RCC 7860 (cell line): Measurements from ENCODE around the gene PGLYRP2.
"Not testable (repeated sequence)": the region's sequence is repeated elsewhere in the genome, so short reads cannot be mapped to it uniquely, and the experiment has no call there.

Source experiments
- DNase-seq: peaks from one replicate; pipeline ENCODE4 v3.0.0-alpha.2; 2015; ENCODE audit warnings: low spot score
- FAIRE-seq: peaks from 2 replicates; lab custom pipeline; 2012; peaks lifted over from hg19 to GRCh38; lab: Jason Lieb, UNC

The PGLYRP2 gene

DNA sequence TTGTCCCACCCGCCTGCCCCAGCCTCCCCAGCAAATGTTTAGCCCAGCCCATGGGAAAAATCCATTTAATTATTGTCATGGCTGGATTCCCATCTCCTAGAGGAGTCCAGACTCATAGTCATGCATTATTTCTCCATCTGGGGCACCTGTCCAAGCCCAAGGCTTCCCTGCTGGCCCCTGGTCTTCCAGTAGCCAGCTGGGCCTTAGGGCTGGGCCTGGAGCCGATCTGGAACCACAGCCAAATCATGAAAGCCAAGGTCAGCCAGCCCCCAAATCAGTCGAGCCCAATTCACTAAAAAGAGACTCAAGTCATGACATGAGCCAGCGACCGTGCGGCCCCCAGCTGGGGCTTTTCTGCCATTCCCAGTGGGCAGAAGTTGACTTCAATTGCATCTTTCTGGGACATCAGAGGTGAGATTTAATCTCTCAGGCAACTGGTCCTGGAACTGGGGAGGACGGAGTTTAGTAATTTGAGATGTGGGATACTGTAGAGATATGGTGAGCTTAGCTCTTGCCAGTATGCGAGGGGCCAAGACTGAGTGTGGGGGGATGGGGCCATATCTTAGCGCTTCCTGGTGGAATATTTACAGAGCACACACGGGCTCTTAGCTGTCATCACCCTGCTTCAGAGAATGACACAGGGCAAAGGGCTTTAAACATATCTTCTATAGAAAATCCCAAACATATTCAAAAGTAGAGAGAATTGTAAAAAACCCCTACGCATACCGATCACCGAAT is 9.4 kb upstream of the PGLYRP2 start:
- DNase-seq (no peak), FAIRE-seq (no peak)

DNA sequence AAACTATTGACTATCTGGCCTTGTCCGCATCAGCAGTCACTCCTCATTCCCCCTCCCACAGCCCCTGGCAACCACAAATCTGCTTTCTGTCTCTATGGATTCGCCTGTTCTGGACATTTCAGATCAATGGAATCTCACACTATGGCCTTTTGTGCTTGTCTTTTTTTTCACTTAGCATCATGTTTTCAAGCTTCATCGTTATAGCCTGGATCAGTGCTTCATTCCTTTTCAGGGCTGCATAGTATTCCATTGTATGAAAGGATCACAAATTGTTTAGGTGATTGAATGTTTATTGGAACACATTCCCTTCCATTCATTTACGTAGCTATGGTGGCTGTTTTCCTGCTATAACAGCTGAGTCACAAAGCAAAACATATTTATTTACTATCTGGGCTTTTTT is 7.7 kb upstream of the PGLYRP2 start:
- FAIRE-seq (no peak), DNase-seq (no peak)

DNA sequence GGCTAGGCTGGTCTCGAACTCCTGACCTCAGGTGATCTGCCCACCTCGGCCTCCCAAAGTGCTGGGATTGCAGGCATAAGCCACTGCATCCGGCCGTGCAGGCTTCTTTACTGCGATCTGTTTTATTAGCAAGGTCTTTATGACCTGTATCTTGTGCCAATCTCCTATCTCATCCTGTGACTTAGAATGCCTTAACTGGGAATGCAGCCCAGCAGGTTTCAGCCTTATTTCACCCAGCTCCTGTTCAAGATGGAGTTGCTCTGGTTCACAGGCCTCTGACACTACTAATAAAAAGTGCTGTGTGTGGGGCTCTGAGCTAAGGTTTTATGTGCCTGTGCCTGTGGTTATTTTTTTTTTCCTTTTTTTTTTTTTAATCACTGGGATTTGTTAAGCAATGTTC is 6.5 kb upstream of the PGLYRP2 start:
- FAIRE-seq, DNase-seq: not testable (repeated sequence)

DNA sequence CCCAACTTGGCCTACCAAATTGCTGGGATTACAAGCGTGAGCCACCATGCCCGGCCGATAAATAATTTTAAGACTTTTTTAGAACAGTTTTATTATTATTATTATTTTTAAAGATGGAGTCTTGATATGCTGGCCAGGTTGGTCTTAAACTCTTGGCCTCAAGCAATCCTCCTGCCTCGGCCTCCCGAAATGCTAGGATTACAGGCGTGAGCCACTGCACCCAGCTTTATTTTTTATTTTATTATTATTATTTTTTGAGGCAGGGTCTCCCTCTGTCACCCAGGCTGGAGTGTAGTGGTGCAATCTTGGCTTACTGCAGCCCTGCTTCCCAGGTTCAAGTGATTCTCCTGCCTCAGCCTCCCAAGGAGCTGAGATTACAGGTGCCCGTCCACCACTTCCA is 1.7 kb upstream of the PGLYRP2 start:
- not testable (repeated sequence) for DNase-seq, FAIRE-seq

GRCh38 chr19:15476325-15476724 is 3.0 kb downstream of the PGLYRP2 start:
- FAIRE-seq (no peak), DNase-seq (no peak)

DNA sequence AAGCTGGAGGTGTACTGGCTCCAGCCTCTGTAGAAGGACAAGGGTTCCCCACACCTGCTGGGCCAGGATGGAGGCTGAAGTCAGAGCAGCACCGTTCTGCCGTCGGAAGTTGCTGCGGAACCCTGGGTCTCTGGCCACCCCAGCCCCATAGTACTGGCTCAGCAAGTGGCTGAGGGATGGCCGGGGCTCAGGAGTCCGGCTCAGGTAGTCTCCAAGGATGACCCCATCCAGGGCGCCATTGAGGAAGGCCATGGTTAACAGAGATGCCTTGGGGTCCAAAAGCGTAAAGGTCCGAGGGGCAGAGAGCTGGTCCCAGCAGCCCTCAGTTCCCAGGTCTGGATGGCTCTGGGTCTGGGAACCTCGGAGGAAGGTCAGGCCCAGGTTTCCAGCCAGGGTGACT is 3.7 kb downstream of the PGLYRP2 start:
- DNase-seq (no peak), FAIRE-seq (no peak)

GRCh38 chr19:15475169-15475568 is 4.1 kb downstream of the PGLYRP2 start:
- no peak for FAIRE-seq
- no peak for DNase-seq

DNA sequence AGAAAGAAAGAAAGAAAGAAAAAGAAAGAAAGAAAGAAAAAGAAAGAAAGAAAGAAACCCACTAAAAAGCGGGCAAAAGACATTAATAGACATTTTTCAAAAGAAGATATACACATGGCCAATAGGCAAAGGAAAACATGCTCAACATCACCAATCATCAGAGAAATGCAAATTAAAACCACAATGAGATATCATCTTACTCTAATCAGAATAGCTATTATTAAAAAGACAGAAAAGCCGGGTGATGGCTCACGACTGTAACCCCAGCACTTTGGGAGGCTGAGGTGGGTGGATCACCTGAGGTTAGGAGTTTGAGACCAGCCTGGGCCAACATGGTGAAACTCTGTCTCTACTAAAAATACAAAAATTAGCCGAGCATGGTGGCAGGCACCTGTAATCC is 5.5 kb downstream of the PGLYRP2 start:
- not testable (repeated sequence) for DNase-seq

DNA sequence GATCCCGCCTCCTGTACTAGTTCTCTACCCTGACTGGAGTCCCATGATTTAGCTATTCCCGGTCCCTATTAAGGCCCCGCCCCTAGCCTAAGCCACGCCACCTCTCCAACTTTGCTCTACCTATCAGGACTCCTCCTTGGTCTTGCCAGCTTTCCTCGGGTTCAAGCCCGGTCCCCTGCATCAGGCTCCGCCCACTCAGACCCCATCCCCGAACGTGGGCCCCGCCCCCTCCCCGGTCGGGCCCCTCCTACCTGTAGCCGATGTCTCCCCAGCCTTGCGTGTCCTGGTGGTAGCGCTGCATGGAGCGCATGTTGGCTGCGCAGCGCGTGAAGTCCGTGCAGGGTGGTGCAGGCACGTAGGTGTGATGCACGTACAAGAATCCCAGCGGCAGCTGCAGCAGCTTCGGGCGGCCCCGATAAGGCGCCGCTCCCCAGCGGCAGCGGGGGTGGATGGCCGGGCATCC is 7.6 kb downstream of the PGLYRP2 start:
- FAIRE-seq: no peak

More for the DNA sequence above, 5.5 kb downstream of the PGLYRP2 start:
- not testable (repeated sequence) for FAIRE-seq

GRCh38 chr19:15469513-15470297 is 9.6 kb downstream of the PGLYRP2 start:
- FAIRE-seq (no peak), DNase-seq (no peak)

More for the DNA sequence above, 7.6 kb downstream of the PGLYRP2 start:
- DNase-seq: no peak

DNA sequence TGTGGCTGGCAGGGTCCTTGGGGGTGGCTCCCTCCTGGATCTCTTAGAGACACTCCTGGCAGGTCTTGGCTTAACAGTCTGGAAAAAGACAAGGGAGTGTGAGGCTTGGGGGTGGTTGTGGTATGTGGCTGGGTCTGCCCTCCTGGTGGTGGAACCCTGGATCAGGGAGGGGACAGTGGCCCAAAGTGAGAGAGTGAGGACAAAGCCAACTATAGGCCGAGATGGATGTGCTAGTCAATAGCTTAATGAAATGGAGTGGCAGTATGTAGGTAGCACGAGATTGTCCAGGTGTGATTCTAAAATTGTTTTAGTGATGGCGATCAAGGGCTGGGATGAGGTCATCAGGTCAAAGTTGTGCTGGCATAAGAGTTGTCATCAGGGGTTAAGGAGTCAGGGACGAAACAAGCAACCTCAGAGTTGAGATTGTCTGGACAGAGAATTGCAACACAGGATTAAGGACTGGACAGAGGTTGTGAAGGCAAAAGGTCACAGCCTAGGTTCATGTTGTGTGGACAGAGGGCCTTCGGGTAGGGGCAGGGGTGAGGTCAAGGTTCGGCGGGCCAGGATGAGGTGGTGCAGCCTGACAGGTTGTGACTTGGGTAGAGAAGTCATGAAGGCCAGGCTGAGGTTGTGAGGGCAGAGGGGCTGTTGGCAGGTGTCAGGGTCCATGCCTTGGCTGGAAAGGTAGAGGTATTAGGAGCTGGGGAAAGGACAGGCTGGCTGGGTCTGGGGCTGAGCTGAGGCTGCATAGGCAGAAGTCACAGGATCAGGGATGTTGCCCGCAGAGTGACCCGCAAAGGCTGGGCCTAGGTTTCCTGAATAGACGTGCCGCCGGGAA is 10.4 kb downstream of the PGLYRP2 start:
- FAIRE-seq (no peak), DNase-seq (no peak)

- no peak for FAIRE-seq
- DNase-seq: no peak
Measured at GRCh38 chr19:15467734-15468214, 11.5 kb downstream of the PGLYRP2 start.

GRCh38 chr19:15466851-15467733 is 12.2 kb downstream of the PGLYRP2 start:
- FAIRE-seq: no peak
- DNase-seq: peak; percentile 27

DNA sequence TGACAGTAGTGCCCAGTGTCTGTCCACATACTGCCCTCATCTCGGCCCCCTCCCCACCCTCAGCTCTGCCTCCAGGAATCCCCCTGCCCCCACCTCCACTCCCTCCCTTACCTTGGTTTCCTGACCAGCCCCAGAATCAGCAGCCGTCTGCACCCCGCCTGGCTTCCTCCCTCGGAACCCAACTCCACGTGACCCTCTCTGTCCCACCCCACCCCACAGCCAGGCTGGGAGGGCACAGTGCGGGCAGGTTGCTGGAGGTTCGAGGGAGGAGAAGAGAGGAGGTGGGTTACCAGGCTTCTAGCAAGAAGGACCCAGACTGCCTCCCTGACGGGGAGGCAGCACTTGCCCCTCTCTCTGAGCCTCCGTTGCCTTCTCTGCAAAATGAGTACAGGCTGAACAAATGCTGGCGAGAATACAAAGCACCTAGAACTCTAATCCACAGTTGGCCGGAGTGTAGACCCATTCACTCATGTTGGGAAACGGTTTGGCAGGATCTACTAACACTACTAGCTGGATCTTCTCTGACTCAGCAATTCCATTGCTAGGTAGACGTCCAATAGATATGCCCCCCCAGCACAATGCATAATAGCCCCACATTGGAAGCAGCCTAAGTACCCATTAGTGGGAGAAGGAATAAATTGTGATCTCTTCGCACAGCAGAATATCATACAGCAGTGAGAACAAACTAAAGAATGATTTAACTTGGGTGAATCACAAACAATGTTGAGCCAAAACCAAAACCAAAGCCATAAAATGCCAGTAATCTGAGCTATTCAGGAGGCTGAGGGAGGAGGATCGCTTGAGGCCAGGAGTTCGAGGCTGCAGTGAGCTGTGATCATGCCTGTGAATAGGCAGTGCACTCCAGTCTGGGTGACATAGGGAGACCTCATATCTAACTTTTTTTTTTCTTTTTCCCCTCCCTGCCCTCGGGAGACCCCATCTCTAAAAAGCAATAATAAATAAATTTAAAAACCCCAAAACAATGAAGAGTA is 14.6 kb downstream of the PGLYRP2 start, which contains the start of gene RASAL3:
TSS of gene RASAL3 (minus strand) at position 151 of the 992 bp plus-strand sequence. CDS start 186 bp downstream, outside the sequence.
- FAIRE-seq (no peak), DNase-seq (no peak)

DNA sequence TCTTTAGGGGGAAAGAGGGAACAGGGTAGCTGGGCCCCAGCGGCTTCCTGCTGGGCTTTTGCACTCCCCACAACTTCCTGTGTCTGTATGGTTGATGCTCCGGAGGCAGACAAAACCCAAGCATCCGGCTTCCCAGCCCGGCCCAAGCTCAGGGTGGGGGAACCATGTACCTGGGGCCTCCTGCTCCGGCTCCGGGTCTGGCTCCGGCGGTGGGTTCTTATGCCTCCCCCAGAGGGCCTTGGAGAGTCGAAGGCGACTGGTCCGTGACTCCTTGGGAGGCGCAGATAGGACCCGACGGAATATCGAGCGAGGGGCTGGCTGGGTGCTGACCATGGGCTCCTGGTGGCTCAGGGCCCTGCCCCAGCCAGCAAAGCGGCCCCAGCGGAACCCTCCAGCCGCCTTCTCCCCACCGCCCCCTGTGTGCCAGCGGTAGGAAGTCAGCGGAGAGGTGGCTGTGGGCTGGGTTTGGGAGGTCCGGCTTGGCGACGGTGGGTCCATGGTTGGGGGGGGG is 15.4 kb downstream of the PGLYRP2 start:
- no peak for FAIRE-seq

DNA sequence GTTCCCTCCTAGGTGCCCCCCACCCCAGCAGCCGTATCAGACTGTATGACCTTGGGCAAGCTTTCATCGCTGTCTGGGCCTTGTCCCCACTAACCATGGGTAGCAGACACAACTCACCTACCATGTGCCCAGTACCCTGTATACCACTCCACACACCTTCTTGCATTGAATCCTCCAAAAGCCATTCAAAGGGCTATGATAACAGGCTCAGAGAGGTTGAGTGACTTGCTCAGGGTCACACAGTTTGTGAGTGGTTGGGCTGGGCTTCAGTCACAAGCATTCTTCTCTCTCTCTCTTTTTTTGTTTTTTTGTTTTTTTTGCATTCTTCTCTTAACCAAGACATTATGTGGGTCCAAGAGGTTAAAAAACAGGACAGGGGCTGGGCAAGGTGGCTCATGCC is 17.6 kb downstream of the PGLYRP2 start:
- DNase-seq: no peak
- FAIRE-seq: no peak

More for the DNA sequence above, 15.4 kb downstream of the PGLYRP2 start:
- DNase-seq: no peak

- DNase-seq (no peak), FAIRE-seq (no peak)
Measured at GRCh38 chr19:15457701-15458484, 21.4 kb downstream of the PGLYRP2 start.
